Measurements from ENCODE around the gene LCE1B.

The LCE1B gene

DNA sequence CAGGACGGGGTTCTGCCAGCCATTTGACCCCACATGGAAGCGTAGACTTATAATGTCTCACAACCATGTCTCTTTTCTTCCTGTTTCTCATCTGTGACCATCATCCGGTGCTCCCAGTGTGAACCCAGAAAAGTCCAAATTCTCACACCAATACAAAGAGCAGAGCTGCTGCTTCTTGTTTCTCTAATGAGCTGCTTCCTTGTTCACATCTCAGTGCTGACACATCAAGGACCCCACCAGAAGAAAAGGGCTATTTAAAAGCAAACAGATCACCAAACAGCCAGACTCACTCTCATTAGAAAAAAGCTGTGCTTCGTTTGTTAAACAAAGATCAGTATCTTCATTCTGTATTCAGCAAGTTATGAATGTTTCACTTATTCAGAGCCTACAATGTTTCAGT lies 16.1 kb upstream of the LCE1B start:
- TF ChIP-seq BACH2 (CRISPR knock-in tag; IDR thresholded peaks at IDR 0.05; ENCODE audit: borderline replicate concordance) = no peak
- TF ChIP-seq, protein P1, sequence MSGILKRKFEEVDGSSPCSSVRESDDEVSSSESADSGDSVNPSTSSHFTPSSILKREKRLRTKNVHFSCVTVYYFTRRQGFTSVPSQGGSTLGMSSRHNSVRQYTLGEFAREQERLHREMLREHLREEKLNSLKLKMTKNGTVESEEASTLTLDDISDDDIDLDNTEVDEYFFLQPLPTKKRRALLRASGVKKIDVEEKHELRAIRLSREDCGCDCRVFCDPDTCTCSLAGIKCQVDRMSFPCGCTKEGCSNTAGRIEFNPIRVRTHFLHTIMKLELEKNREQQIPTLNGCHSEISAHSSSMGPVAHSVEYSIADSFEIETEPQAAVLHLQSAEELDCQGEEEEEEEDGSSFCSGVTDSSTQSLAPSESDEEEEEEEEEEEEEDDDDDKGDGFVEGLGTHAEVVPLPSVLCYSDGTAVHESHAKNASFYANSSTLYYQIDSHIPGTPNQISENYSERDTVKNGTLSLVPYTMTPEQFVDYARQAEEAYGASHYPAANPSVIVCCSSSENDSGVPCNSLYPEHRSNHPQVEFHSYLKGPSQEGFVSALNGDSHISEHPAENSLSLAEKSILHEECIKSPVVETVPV (CRISPR knock-in tag; IDR thresholded peaks at IDR 0.05) = no peak
- TF ChIP-seq TSHZ2 (CRISPR knock-in tag; IDR thresholded peaks at IDR 0.05) = no peak
- TF ChIP-seq ARNTL (CRISPR knock-in tag; IDR thresholded peaks at IDR 0.05; ENCODE audit: borderline replicate concordance, low read depth) = no peak
- no peak for TF ChIP-seq ESRRG (CRISPR knock-in tag; IDR thresholded peaks at IDR 0.05)

GRCh38 chr1:152796421-152796820 lies 15.3 kb upstream of the LCE1B start, which contains the start of gene LCE1D:
Gene LCE1D, plus strand, starts transcription at chr1:152796721. Its CDS starts 1,074 bp downstream, at chr1:152797795.
- no peak for TF ChIP-seq ZC3H10 (CRISPR knock-in tag; IDR thresholded peaks at IDR 0.05)
- no peak for TF ChIP-seq TOX (CRISPR knock-in tag; IDR thresholded peaks at IDR 0.05; ENCODE audit: borderline replicate concordance)
- no peak for TF ChIP-seq ZNF565 (CRISPR knock-in tag; conservative IDR thresholded peaks at IDR 0.05; ENCODE audit: low read depth)
- TF ChIP-seq, protein P2, sequence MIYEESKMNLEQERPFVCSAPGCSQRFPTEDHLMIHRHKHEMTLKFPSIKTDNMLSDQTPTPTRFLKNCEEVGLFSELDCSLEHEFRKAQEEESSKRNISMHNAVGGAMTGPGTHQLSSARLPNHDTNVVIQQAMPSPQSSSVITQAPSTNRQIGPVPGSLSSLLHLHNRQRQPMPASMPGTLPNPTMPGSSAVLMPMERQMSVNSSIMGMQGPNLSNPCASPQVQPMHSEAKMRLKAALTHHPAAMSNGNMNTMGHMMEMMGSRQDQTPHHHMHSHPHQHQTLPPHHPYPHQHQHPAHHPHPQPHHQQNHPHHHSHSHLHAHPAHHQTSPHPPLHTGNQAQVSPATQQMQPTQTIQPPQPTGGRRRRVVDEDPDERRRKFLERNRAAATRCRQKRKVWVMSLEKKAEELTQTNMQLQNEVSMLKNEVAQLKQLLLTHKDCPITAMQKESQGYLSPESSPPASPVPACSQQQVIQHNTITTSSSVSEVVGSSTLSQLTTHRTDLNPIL (CRISPR knock-in tag; IDR thresholded peaks at IDR 0.05; ENCODE audit: low read depth) = no peak
- no peak for TF ChIP-seq TSHZ2 (CRISPR knock-in tag; IDR thresholded peaks at IDR 0.05)
- TF ChIP-seq, protein P1 (CRISPR knock-in tag; IDR thresholded peaks at IDR 0.05) = no peak
- no peak for TF ChIP-seq PPARA (CRISPR knock-in tag; IDR thresholded peaks at IDR 0.05; ENCODE audit: borderline replicate concordance)
- TF ChIP-seq GLIS3 (CRISPR knock-in tag; IDR thresholded peaks at IDR 0.05) = no peak
- TF ChIP-seq, protein P3, sequence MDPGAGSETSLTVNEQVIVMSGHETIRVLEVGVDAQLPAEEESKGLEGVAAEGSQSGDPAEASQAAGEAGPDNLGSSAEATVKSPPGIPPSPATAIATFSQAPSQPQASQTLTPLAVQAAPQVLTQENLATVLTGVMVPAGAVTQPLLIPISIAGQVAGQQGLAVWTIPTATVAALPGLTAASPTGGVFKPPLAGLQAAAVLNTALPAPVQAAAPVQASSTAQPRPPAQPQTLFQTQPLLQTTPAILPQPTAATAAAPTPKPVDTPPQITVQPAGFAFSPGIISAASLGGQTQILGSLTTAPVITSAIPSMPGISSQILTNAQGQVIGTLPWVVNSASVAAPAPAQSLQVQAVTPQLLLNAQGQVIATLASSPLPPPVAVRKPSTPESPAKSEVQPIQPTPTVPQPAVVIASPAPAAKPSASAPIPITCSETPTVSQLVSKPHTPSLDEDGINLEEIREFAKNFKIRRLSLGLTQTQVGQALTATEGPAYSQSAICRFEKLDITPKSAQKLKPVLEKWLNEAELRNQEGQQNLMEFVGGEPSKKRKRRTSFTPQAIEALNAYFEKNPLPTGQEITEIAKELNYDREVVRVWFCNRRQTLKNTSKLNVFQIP (CRISPR knock-in tag; IDR thresholded peaks at IDR 0.05; ENCODE audit: borderline replicate concordance, low read depth) = no peak
- TF ChIP-seq OSR1 (CRISPR knock-in tag; IDR thresholded peaks at IDR 0.05) = no peak
- no peak for TF ChIP-seq ZNF8 (CRISPR knock-in tag; IDR thresholded peaks at IDR 0.05)
- TF ChIP-seq ZFP3 (CRISPR knock-in tag; IDR thresholded peaks at IDR 0.05) = no peak
- TF ChIP-seq ESRRG (CRISPR knock-in tag; IDR thresholded peaks at IDR 0.05) = no peak
- TF ChIP-seq BACH2 (CRISPR knock-in tag; IDR thresholded peaks at IDR 0.05; ENCODE audit: borderline replicate concordance) = no peak
- no peak for TF ChIP-seq ISL1 (CRISPR knock-in tag; IDR thresholded peaks at IDR 0.05)
- TF ChIP-seq RARB (CRISPR knock-in tag; IDR thresholded peaks at IDR 0.05) = no peak
- no peak for TF ChIP-seq CSDC2 (CRISPR knock-in tag; IDR thresholded peaks at IDR 0.05)
- no peak for ATAC-seq

More for the DNA sequence above, 16.1 kb upstream of the LCE1B start:
- ATAC-seq = no peak

All from SK-N-SH treated with all-trans-retinoic acid at 6 μM for 48 hours (cell line).